HCT116 (cell line): Measurements from ENCODE around the gene RABGAP1. TPM values are rescaled to one million over a fixed set of nuclear protein-coding genes. Genes with fewer than 3 reads are reported as not detected.

Experiments used
- ATAC-seq: fragments of 200-7000 bp; cut with Tn5 transposase; 2 replicates; pipeline ENCODE4 v1.9.1; 2020; ENCODE audit warnings: mild to moderate bottlenecking, moderate library complexity
- BruUV-seq: library from RNA; stranded (reverse); fragments of 400-500 nt; replicated peaks from 2 replicates; lab custom pipeline; 2021; lab: Mats Ljungman, UMichigan
- CTCF ChIA-PET: fragments of 300-600 bp; sonication (Branson Sonifier 250); formaldehyde crosslinking; loops from one replicate; lab custom pipeline; 2021; ENCODE audit warnings: antibody characterized with exemption; lab: Charles Lee
- POLR2A ChIA-PET: fragments of 300-600, 350-600 bp; sonication (Branson Sonifier 250); formaldehyde crosslinking; loops from one replicate; lab custom pipeline; 2021; ENCODE audit warnings: antibody characterized with exemption; lab: Charles Lee
- RAD21 ChIA-PET, 2 experiments: fragments of 300-600 bp; sonication (Branson Sonifier 250); formaldehyde crosslinking; loops; one replicate each; lab custom pipeline; 2023; ENCODE audit warnings: low total read pairs in 2 of 2; ENCODE audit not compliant: uncharacterized antibody in 2 of 2, unreplicated experiment in 2 of 2, low non-redundant PET in 1 of 2; lab: Charles Lee
- DNase-seq: peaks from one replicate; pipeline ENCODE4 v3.0.0-alpha.2; 2010; ENCODE audit warnings: low read depth, low spot score
- H2AFZ ChIP-seq: fragments of 200-600 bp; shearing (Covaris generic), sonication (generic); 2 replicates; pipeline ENCODE4 v1.6.1; 2017; ENCODE audit warnings: low read depth, mixed run types, mixed read lengths, antibody characterized with exemption, low read length; ENCODE audit not compliant: poor library complexity, severe bottlenecking
- H3K27ac ChIP-seq: 2 replicates; pipeline ENCODE4 v1.5.1; 2012; ENCODE audit warnings: low read depth, low read length
- H3K27me3 ChIP-seq: fragments of 200-600 bp; sonication (generic); 2 replicates; pipeline ENCODE4 v1.6.1; 2016; ENCODE audit warnings: mixed run types, low read length, mixed read lengths; ENCODE audit not compliant: insufficient read depth
- H3K36me3 ChIP-seq, 2 experiments: fragments of 200-500 bp in 1 of 2; fragments of 200-600 bp in 1 of 2; sonication (Bioruptor generic) in 1 of 2; sonication (generic) in 1 of 2; 2 replicates each; pipeline versions ENCODE4 v1.5.1 to v1.6.1; 2014 to 2016; ENCODE audit warnings: low read length in 2 of 2, inconsistent platforms in 1 of 2, mixed read lengths in 1 of 2, mixed run types in 1 of 2; ENCODE audit not compliant: insufficient read depth in 2 of 2, control insufficient read depth in 1 of 2
- H3K4me1 ChIP-seq, 2 experiments: fragments of 200-600 bp in 1 of 2; sonication (generic) in 1 of 2; 2 replicates each; pipeline versions ENCODE4 v1.5.1 to v1.6.1; 2012 to 2017; ENCODE audit warnings: low read length in 2 of 2, inconsistent platforms in 1 of 2, mild to moderate bottlenecking in 1 of 2, mixed read lengths in 1 of 2, mixed run types in 1 of 2, moderate library complexity in 1 of 2; ENCODE audit not compliant: insufficient read depth in 2 of 2, control insufficient read depth in 1 of 2
- H3K4me2 ChIP-seq: fragments of 200-600 bp; sonication (generic); 2 replicates; pipeline ENCODE4 v1.6.1; 2017; ENCODE audit warnings: mixed run types, low read length, mixed read lengths
- H3K4me3 ChIP-seq, 2 experiments: fragments of 200-600 bp in 1 of 2; sonication (generic) in 1 of 2; replicated peaks in 1 of 2; 2 replicates each; pipeline ENCODE4 v1.5.1; 2011 to 2016; ENCODE audit warnings: low read length in 2 of 2, control low read depth in 1 of 2, low read depth in 1 of 2, mild to moderate bottlenecking in 1 of 2, mixed read lengths in 1 of 2, mixed run types in 1 of 2
- H3K79me2 ChIP-seq: fragments of 200-600 bp; sonication (generic); 2 replicates; pipeline ENCODE4 v1.6.1; 2017; ENCODE audit warnings: mild to moderate bottlenecking, mixed run types, low read length, moderate library complexity, mixed read lengths; ENCODE audit not compliant: insufficient read depth
- H3K9ac ChIP-seq: fragments of 200-600 bp; sonication (generic); 2 replicates; pipeline ENCODE4 v1.6.1; 2016; ENCODE audit warnings: low read length, mixed read lengths
- H3K9me2 ChIP-seq: fragments of 200-600 bp; sonication (generic), shearing (Covaris generic); 2 replicates; pipeline ENCODE4 v1.6.1; 2017; ENCODE audit warnings: mixed run types, mild to moderate bottlenecking, moderate library complexity; ENCODE audit not compliant: insufficient read depth
- H3K9me3 ChIP-seq, 2 experiments: fragments of 200-500 bp in 1 of 2; fragments of 200-600 bp in 1 of 2; sonication (Bioruptor generic) in 1 of 2; sonication (generic) in 1 of 2; 2 replicates each; pipeline ENCODE4 v1.6.1; 2014 to 2017; ENCODE audit warnings: low read length in 2 of 2, mixed read lengths in 2 of 2, inconsistent platforms in 1 of 2, low read depth in 1 of 2, mild to moderate bottlenecking in 1 of 2, mixed run types in 1 of 2, moderate library complexity in 1 of 2; ENCODE audit not compliant: control insufficient read depth in 1 of 2, insufficient read depth in 1 of 2
- H4K20me1 ChIP-seq: fragments of 200-600 bp; sonication (generic), shearing (Covaris generic); 2 replicates; pipeline ENCODE4 v1.6.1; 2017; ENCODE audit warnings: mixed run types, mild to moderate bottlenecking, moderate library complexity; ENCODE audit not compliant: insufficient read depth
- CTCF ChIP-seq, 3 experiments: fragments of 200-600 bp in 1 of 3; sonication (generic) in 1 of 3; IDR thresholded peaks in 2 of 3; conservative IDR thresholded peaks in 1 of 3; 2 replicates each; pipeline ENCODE4 v1.5.1; 2012 to 2017; ENCODE audit warnings: low read depth in 2 of 3, low read length in 2 of 3, antibody characterized with exemption in 1 of 3, borderline replicate concordance in 1 of 3, control low read depth in 1 of 3, mild to moderate bottlenecking in 1 of 3, mixed read lengths in 1 of 3, mixed run types in 1 of 3, moderate library complexity in 1 of 3; ENCODE audit not compliant: insufficient read depth in 1 of 3
- FOSL1 ChIP-seq: IDR thresholded peaks from 2 replicates; pipeline ENCODE4 v1.6.1; 2012; ENCODE audit warnings: low read depth
- POLR2AphosphoS5 ChIP-seq: IDR thresholded peaks from 2 replicates; pipeline ENCODE4 v1.6.1; 2011; ENCODE audit warnings: mild to moderate bottlenecking, low read depth, low read length, moderate library complexity
- ZNF274 ChIP-seq: fragments of 200-500 bp; sonication (Bioruptor generic); IDR thresholded peaks from 2 replicates; pipeline ENCODE4 v1.6.1; 2014; ENCODE audit warnings: mild to moderate bottlenecking, low read depth, low read length, inconsistent platforms
- intact Hi-C: fragments of 100-400 bp; cut with micrococcal nuclease; formaldehyde crosslinking; loops from 2 replicates; pipeline ENCODE4 v1.10.0; 2022
- total RNA-seq: library from RNA; stranded (reverse); gene quantifications from one replicate; pipeline ENCODE4 v1.2.1, GENCODE V29; 2021; ENCODE audit not compliant: unreplicated experiment

RABGAP1 gene
- total RNA-seq, 1 experiment from 2014 or later: 29.7 TPM

- Histone ChIP-seq H2AFZ (no peak overlapping the region), H3K27ac (no peak overlapping the region), H3K79me2 (peaks cover 93% of the 10 kb centered on the region), H3K36me3 (no peaks in the 10 kb centered on the region), H3K9me3 (no peaks in the 10 kb centered on the region), H3K4me3 (no peak overlapping the region), H3K9me2 (no peaks in the 10 kb centered on the region), H3K9ac (no peak overlapping the region), H3K4me1 (peaks cover 3 to 6% of the 10 kb centered on the region in 2 experiments; a peak in 2 of 4 replicates), H4K20me1 (peaks cover 6% of the 10 kb centered on the region; the same call in 1 of the 2 replicates), H3K4me2 (no peak overlapping the region), H3K27me3 (no peaks in the 10 kb centered on the region)
- DNase-seq: no peak
- ATAC-seq: no peak
- ChIA-PET POLR2A (no interaction called here), CTCF (no interaction called here), RAD21 (no interaction called here)
- intact Hi-C loops: no loop called here
- no TSS peak for BruUV-seq
- no peak for TF ChIP-seq ZNF274
- TF ChIP-seq FOSL1: no peak
These were observed 9.4 kb downstream of the RABGAP1 start for GRCh38 chr9:122950263-122950662.

GRCh38 chr9:122951056-122951455, 10.2 kb downstream of the RABGAP1 start:
- intact Hi-C loops: no loop called here
- ChIA-PET RAD21 (no interaction called here), POLR2A (interaction anchor here (1.0 kb wide), 1 partner anchor 10 kb away, joined by 5 read pairs; the partner anchor contains the start of gene RABGAP1)

More at GRCh38 chr9:122951056-122951455, 10.2 kb downstream of the RABGAP1 start:
- Histone ChIP-seq H3K9me3 (no peaks in the 10 kb centered on the region), H3K9ac (no peak overlapping the region), H2AFZ (no peak overlapping the region), H3K27me3 (no peaks in the 10 kb centered on the region), H3K36me3 (no peaks in the 10 kb centered on the region), H3K9me2 (no peaks in the 10 kb centered on the region), H3K79me2 (peaks cover 93% of the 10 kb centered on the region), H3K4me3 (no peak overlapping the region), H3K4me1 (peaks cover 3 to 6% of the 10 kb centered on the region in 2 experiments; a peak in 2 of 4 replicates), H3K27ac (no peak overlapping the region), H4K20me1 (peaks cover 12% of the 10 kb centered on the region; the same call in 1 of the 2 replicates), H3K4me2 (no peak overlapping the region)
- no TSS peak for BruUV-seq
- DNase-seq (no peak), ATAC-seq (no peak)
- CTCF ChIA-PET: no interaction called here
- TF ChIP-seq ZNF274 (no peak), POLR2AphosphoS5 (no peak), CTCF (IDR thresholded peaks at IDR 0.05 in 2 of 3, conservative IDR thresholded peaks at IDR 0.05 in 1 of 3; ENCODE audit: borderline replicate concordance in 1 of 3, insufficient read depth in 1 of 3, low read depth in 2 of 3, low read length in 2 of 3) (no peak)
- TF ChIP-seq, all 23 proteins: peak for 0
